ENCODE data around the gene HS6ST3.

HS6ST3 gene

GRCh38 chr13:96844195-96844594, 754.3 kb downstream of the HS6ST3 start:
- Mint-ChIP-seq H3K4me3 (no peak overlapping the region), H3K27ac (no peak overlapping the region), H3K27me3 (no peaks in the 10 kb centered on the region), H3K36me3 (no peaks in the 10 kb centered on the region), H3K4me1 (no peaks in the 10 kb centered on the region), H3K9me3 (peaks cover 6% of the 10 kb centered on the region)
- no peak for ATAC-seq

DNA sequence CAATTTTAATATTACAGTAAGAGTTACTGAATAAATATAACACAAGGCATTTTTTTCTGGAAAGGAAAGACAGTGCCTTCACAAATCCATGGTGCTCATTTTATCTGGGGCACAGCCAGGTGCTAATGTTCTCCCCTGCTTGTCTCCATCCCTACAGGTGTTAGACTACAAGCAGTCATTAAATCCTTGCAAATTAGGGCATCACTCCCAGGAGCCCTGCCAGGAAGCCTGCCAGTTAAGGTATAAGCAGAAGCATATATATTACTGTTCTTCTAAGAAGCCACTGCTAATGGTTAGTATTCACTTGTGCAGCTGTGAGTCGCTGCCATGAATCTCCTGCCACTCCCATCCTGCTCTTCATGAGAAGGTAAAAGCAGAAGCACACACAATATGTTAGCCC, 754.7 kb downstream of the HS6ST3 start:
- no peak for ATAC-seq
- H3K27me3 Mint-ChIP-seq, result no peaks in the 10 kb centered on the region
- H3K9me3 Mint-ChIP-seq, result peaks cover 6% of the 10 kb centered on the region
- H3K4me1 Mint-ChIP-seq, result no peaks in the 10 kb centered on the region
- H3K27ac Mint-ChIP-seq, result no peak overlapping the region
- H3K4me3 Mint-ChIP-seq, result no peak overlapping the region
- H3K36me3 Mint-ChIP-seq, result no peaks in the 10 kb centered on the region

DNA sequence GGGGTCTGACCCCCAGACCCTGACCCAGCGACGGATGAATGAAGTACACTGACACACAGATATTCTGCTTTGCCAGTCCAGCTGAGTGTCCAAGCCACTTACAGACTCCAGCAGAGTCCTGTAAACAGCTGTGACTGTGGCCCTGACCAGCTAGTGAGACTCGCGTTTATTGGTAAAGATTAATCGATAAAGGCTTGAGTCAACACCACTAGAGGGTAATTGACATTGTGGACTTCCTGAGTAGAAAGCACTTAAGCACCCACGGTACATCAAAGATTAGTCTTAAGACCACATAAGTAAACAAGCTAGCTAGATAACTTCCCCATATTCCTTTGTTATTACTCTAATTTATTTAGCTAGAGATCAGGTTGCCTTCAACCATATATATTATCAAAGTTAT, 758.4 kb downstream of the HS6ST3 start:
- H3K27ac Mint-ChIP-seq, result no peak overlapping the region

DNA sequence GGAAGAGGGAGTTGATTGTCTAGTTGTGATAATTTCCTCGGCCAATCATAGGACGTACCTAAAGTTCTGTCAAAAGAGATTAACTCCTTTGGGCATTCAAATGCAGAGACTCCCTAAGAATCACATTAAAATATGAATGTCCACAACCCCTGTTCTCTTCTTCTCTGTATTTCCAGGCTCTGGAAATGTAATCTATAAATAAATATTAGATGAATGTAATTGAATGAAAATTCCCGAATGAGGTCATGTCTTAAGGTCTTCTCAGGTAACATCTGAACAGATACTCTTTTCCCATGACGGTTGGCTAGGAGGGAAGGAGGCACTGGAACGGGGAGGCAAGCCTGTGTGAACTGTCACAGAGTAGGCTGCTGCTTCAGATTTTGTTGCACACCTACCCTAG, 759.2 kb downstream of the HS6ST3 start:
- no peak for ATAC-seq
- H3K36me3 Mint-ChIP-seq, result no peaks in the 10 kb centered on the region
- H3K4me1 Mint-ChIP-seq, result no peaks in the 10 kb centered on the region
- peaks cover 3% of the 10 kb centered on the region for H3K9me3 Mint-ChIP-seq
- no peak overlapping the region for H3K27ac Mint-ChIP-seq
- no peak overlapping the region for H3K4me3 Mint-ChIP-seq
- H3K27me3 Mint-ChIP-seq, result no peaks in the 10 kb centered on the region

More for the DNA sequence above, 758.4 kb downstream of the HS6ST3 start:
- no peak for ATAC-seq
- Mint-ChIP-seq H3K27me3 (no peaks in the 10 kb centered on the region), H3K4me3 (no peak overlapping the region), H3K4me1 (no peaks in the 10 kb centered on the region), H3K36me3 (no peaks in the 10 kb centered on the region), H3K9me3 (peaks cover 3% of the 10 kb centered on the region)

DNA sequence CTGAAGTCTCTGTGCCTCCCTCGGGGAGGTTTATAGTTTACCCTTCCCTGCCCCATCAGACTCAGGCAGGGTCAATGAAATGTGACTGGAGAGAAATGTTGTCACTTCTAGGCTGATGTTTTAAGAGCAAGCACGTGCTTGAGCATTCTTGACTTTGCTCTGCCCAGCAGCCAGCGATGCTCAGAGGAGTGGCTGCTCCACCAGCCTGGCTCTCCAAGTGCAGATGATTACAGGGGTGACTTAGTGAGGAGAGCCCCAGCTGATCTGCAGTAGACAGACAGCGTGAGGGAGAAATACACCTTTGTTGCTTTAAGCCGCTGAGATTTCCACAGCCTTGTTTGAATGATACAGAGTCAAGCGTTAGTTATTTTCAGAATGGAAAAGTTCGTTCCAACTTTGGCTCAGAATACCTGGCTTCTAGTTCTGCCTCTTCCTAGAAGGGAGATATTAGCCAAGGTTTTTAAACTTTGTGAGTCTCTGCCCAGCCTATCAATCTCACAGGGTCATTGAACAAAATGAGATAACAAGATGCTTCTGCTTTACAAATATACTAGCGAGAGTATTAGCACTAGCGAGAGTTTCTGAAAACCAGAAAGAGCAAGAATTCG, 760.7 kb downstream of the HS6ST3 start:
- Mint-ChIP-seq H3K4me3 (no peak overlapping the region), H3K9me3 (peaks cover 3% of the 10 kb centered on the region), H3K36me3 (no peaks in the 10 kb centered on the region), H3K4me1 (no peaks in the 10 kb centered on the region), H3K27me3 (no peaks in the 10 kb centered on the region), H3K27ac (no peak overlapping the region)
- ATAC-seq, result no peak

- no peak overlapping the region for H3K27ac Mint-ChIP-seq
- no peak for ATAC-seq
- no peaks in the 10 kb centered on the region for H3K4me1 Mint-ChIP-seq
- no peak overlapping the region for H3K4me3 Mint-ChIP-seq
- H3K9me3 Mint-ChIP-seq, result no peaks in the 10 kb centered on the region
- no peaks in the 10 kb centered on the region for H3K36me3 Mint-ChIP-seq
- H3K27me3 Mint-ChIP-seq, result no peaks in the 10 kb centered on the region
These were observed 762.0 kb downstream of the HS6ST3 start for GRCh38 chr13:96851856-96852445.

- H3K36me3 Mint-ChIP-seq, result no peaks in the 10 kb centered on the region
- no peak overlapping the region for H3K27ac Mint-ChIP-seq
- H3K4me1 Mint-ChIP-seq, result no peaks in the 10 kb centered on the region
- H3K9me3 Mint-ChIP-seq, result no peaks in the 10 kb centered on the region
- no peak overlapping the region for H3K4me3 Mint-ChIP-seq
- no peak for ATAC-seq
- no peaks in the 10 kb centered on the region for H3K27me3 Mint-ChIP-seq
These were observed 768.4 kb downstream of the HS6ST3 start for GRCh38 chr13:96858133-96858826.

GRCh38 chr13:96860882-96861281, 771.0 kb downstream of the HS6ST3 start:
- Mint-ChIP-seq H3K4me3 (no peak overlapping the region), H3K27me3 (no peaks in the 10 kb centered on the region), H3K9me3 (peaks cover 3% of the 10 kb centered on the region), H3K27ac (no peak overlapping the region), H3K36me3 (no peaks in the 10 kb centered on the region), H3K4me1 (no peaks in the 10 kb centered on the region)
- ATAC-seq, result no peak

DNA sequence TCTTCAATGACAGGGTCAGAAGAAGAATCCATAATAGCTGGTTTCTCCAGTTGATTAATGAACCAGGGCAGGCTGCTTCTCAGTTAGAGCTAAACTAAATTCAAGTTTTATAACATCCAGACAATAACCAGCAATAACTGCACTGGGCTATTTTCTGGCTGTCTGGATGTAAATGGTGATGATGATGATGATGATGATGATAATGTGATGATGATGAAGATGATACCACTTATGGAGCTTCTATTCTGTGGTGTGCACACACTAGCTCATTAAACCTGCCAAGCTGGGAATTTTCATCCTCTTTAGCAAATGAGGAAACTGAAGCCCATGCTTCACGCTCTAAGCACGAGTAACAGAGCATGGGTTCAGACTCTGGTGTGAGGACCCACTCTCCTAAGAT, 772.2 kb downstream of the HS6ST3 start:
- Mint-ChIP-seq H3K27ac (no peak overlapping the region), H3K4me1 (no peaks in the 10 kb centered on the region), H3K9me3 (peaks cover 3% of the 10 kb centered on the region), H3K36me3 (no peaks in the 10 kb centered on the region), H3K4me3 (no peak overlapping the region), H3K27me3 (no peaks in the 10 kb centered on the region)
- ATAC-seq, result no peak

GRCh38 chr13:96862999-96863398, 773.1 kb downstream of the HS6ST3 start:
- no peaks in the 10 kb centered on the region for H3K36me3 Mint-ChIP-seq
- ATAC-seq, result no peak
- no peak overlapping the region for H3K4me3 Mint-ChIP-seq
- H3K27ac Mint-ChIP-seq, result no peak overlapping the region
- no peaks in the 10 kb centered on the region for H3K27me3 Mint-ChIP-seq
- H3K4me1 Mint-ChIP-seq, result no peaks in the 10 kb centered on the region
- peaks cover 3% of the 10 kb centered on the region for H3K9me3 Mint-ChIP-seq

DNA sequence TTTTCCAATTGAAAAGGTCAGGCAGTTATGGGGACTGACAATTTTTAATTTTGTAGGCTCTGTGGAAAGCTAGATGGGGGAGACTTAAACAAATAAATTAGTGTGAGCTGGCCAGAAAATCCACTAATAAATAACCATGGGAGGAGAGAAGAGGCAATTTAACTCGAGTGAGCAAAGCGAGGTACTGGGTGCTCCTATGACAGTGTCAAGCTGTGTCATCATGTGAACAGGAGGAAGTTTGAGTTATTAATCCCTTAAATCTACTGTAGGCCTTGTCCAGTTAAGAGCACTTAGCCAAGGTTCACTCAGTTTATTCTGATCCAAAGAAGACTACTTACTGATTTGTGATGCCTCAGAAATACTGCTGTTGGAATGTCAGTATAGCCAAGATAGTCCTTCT, 781.6 kb downstream of the HS6ST3 start:
- H3K9me3 Mint-ChIP-seq, result peaks cover 3% of the 10 kb centered on the region
- H3K4me1 Mint-ChIP-seq, result no peaks in the 10 kb centered on the region
- H3K27me3 Mint-ChIP-seq, result no peaks in the 10 kb centered on the region
- H3K4me3 Mint-ChIP-seq, result no peak overlapping the region
- no peaks in the 10 kb centered on the region for H3K36me3 Mint-ChIP-seq
- no peak for ATAC-seq
- H3K27ac Mint-ChIP-seq, result no peak overlapping the region

DNA sequence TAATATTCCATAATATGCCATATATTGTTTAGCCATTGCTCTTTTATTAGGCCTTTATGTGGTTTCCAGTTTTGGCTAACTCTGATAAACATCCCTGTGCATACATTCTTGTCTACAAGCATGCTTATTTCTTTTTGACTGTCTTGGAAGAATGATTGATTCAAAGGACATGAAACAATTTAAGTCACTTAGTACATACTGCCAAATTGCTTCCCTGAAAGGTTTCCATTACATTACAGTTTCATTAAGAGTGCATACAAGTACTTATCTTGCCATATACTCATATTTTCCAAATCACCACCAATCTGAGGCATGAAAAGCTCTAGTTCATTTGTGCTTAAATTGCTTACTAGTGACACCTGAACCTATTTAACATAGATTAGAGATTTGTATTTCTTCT, 790.5 kb downstream of the HS6ST3 start:
- H3K27me3 Mint-ChIP-seq, result no peaks in the 10 kb centered on the region
- H3K4me3 Mint-ChIP-seq, result no peak overlapping the region
- no peaks in the 10 kb centered on the region for H3K4me1 Mint-ChIP-seq
- H3K36me3 Mint-ChIP-seq, result no peaks in the 10 kb centered on the region
- H3K27ac Mint-ChIP-seq, result no peak overlapping the region
- H3K9me3 Mint-ChIP-seq, result peaks cover 8% of the 10 kb centered on the region
- no peak for ATAC-seq

Measured in stimulated activated memory B cell treated with anti-CD40 and anti-IgM and Interleukin-4, amounts not matched to agents 10 μg/mL and 1 μg/mL and 100 μg/mL, for 72 hours (primary cell).